Stimulated activated CD8-positive, alpha-beta memory T cell treated with anti-CD3 and anti-CD28 coated beads, Interleukin-4, amount 100 ng/mL, for 24 hours (primary cell): ENCODE measurements around the gene MCCD1.
"Not testable (repeated sequence)": the region's sequence is repeated elsewhere in the genome, so short reads cannot be mapped to it uniquely, and the experiment has no call there.

Experiments used
- DNase-seq: peaks from one replicate; pipeline ENCODE4 v3.0.0-alpha.2; 2020; ENCODE audit warnings: low read depth

Gene MCCD1

GRCh38 chr6:31528821-31529328, at the start of gene MCCD1:
MCCD1 (plus strand) TSS chr6:31528962; CDS start chr6:31529015, 53 bp downstream.
- no peak for DNase-seq

- DNase-seq: no peak
Measured at GRCh38 chr6:31479151-31479932, 49.4 kb upstream of the MCCD1 start.

DNA sequence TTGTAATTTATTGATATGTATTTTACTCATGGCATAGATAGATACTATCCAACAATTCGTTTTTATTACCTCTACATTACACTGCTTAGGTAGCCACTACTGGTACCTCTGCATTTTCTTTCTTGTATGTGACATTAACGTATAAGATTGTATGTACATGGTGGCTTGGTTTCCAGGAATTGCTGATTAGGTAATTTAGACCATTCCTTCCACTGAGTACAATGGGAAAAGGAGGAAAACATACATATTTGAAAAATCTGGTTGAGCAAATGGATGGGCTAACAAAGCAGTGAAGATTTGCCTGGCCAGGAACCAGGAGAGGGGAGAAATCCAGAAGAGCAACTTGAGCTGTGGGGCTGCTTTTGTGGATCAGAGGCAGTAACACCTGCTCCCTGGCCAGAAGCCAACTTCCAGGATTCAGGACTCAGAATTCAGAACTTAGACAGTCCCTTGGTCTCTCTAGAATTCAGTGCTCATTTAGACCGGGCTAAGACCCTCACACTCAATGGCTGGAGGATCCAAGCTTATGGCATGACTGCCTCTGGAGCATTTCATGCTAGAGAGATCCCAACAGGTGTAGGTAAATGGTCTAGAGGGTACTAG, 48.7 kb upstream of the MCCD1 start:
- no peak for DNase-seq

- DNase-seq: no peak
Measured at GRCh38 chr6:31480574-31480973, 48.2 kb upstream of the MCCD1 start.

DNA sequence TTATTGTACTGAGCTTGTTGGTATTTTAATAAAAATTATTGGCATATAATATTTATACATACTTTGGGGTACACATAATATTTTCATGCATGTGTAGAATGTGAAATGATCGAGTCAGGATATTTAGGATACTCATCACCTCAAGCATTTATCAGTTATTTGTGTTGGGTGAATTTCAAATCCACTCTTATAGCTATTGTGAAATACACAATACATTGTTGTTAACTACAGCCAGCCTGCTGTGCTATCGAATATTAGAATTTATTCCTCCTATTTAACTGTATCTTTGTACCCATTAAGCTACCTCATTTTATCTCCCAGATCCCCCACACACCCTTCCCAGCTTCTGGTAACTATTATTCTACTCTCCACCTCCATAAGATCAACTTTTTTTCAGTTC, 45.4 kb upstream of the MCCD1 start:
- DNase-seq: no peak

DNA sequence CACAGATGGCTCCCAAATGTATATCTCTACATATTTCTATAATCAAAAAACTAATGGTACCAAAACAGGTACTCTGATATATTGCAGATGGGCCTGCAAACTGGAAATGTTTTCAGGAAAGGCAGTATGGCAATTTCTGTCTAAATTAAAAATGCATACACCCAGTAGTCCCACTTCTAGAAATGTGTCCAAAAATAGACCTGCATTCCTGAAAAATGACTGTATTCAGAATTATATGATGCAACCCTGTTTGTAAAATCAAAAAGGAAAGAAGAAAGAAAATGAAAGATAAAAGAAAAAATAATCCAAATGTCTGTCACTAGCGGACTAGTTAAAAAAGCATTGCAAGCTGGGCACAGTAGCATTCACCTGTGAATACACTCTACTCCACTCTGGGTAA, 43.7 kb upstream of the MCCD1 start:
- DNase-seq: no peak

GRCh38 chr6:31486065-31486837, 42.5 kb upstream of the MCCD1 start:
- not testable (repeated sequence) for DNase-seq

GRCh38 chr6:31487674-31488073, 41.1 kb upstream of the MCCD1 start:
- DNase-seq: not testable (repeated sequence)

DNA sequence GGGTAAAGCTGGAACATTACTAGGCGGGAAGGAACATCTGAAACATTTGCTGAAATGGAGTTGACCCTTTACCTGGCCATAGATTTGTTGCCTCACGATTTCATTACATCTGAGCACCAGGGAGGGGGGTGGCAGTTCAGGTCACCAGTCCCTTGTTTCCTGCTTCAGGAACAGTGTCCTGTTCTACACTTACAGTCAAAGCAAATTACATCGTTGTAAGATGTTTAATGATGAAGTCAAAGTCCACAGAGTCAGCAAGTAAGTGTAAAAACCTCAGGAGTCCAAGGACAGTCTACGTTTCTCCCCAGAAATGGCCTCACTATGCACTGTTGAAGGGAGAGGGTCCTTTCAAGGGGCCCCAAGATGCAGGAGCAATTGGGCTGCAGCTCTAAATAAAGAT, 39.7 kb upstream of the MCCD1 start:
- DNase-seq: no peak

- no peak for DNase-seq
Measured at GRCh38 chr6:31490115-31490873, 38.5 kb upstream of the MCCD1 start.

DNA sequence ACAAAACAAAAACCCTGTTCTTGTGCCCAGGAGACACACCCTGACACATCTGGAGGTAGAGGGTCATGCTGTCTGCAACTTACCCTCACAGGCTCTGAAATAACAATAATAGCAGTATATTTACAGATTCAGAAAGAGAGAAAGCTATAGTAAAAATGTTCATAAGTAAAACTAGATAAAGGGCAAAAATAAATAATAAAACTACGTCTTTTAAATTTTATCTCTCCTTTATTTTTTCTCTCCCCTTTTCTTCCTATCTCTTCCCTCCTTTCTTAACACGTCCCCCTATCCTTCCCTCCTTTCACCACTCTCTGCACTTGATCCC, 35.2 kb upstream of the MCCD1 start:
- DNase-seq: not testable (repeated sequence)

GRCh38 chr6:31493875-31494694, 34.7 kb upstream of the MCCD1 start:
- peak; percentile 66 for DNase-seq

DNA sequence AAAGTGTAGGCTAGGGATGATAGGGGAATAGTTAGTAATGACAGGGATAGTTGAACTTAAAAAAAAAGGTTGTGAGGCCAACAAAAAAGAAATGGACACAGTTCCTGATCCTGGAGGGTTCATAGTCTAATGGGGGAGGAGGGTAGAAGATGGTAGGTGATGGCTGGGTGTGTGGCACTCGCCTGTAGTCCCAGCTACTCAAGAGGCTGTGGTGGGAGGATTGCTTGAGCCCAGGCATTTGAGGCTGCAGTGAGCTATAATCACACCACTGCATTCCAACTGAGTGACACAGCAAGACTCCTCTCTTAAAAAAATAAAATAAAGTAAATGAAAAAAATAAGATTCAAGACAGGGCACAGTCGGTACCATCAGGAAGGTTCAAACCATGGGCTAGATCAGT, 33.2 kb upstream of the MCCD1 start:
- no peak for DNase-seq

- not testable (repeated sequence) for DNase-seq
Measured at GRCh38 chr6:31496826-31497225, 31.9 kb upstream of the MCCD1 start.

- DNase-seq: peak; percentile 78
Measured at GRCh38 chr6:31497531-31498476, 31.0 kb upstream of the MCCD1 start, which contains the start of gene MICB. MICB (plus strand) TSS chr6:31498145; CDS start chr6:31498194, 49 bp downstream.

DNA sequence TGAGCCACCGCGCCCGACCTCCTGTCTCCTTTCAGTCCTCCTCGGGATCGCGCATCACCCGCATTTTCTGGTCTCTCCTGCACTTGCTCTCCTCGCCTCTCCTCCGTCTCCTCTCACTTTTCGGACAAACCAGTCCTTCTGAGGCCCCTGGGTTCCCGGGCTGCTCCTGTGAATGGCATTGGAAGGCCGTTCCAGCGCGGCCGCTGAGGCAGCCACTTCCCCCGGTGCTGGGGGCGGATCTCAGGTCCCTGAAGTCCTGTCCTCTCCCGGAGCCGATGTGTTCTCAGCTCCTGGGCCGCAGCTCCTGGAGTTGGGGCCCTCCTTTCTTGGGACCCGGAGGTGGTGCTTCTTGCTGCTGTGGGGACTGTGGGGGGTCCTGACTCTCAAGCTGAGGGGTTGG, 30.0 kb upstream of the MCCD1 start:
- no peak for DNase-seq

GRCh38 chr6:31499648-31500047, 29.1 kb upstream of the MCCD1 start:
- DNase-seq: not testable (repeated sequence)

DNA sequence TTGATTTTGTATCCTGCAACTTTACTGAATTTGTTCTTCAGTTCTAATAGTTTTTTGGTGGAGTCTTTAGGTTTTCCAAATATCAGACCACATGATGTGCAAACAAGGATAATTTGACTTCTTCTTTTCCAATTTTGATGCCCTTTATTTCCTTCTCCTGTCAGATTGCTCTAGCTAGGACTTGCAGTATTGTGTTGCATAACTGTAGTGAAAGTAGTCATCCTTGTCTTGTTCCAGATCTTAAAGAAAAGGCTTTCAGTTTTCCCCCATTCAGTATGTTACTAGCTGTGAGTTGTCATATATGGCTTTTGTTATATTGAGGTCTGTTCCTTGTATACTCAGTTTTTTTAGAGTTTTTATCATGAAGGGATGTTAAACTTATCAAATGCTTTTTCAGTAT, 26.2 kb upstream of the MCCD1 start:
- no peak for DNase-seq

DNA sequence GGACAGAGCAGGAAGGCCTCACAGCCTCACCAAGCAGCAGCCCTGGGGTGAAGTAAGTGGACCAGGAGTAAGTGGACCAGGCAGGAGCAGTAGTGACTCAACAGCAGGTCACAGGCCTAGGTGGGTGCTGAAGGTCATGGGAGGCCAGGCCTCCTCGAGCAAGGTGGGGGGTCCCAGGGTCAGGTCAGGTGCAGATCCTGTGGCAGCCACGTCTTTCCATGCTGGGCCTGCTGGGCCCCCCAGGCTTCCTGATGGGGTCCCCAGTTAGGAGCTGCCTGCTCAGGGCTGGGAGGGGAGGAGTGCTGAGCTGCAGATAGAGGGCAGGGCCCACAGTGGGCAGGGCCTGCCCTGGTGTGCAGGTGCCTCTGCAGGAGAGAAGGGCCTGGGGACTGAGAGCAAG, 19.7 kb upstream of the MCCD1 start:
- DNase-seq: not testable (repeated sequence)

- DNase-seq: no peak
Measured at GRCh38 chr6:31510007-31510406, 18.8 kb upstream of the MCCD1 start.
